SK-N-SH (cell line): ENCODE results near the gene ZNF133. TPM values are rescaled to one million over a fixed set of nuclear protein-coding genes. Genes with fewer than 3 reads are reported as not detected.

ENCODE experiments used
- CTCF ChIA-PET: fragments of 300-600, 350-600 bp; formaldehyde crosslinking; extraction: SDS; loops from one replicate; lab custom pipeline; 2021; lab: Yijun Ruan, JAX
- POLR2A ChIA-PET: fragments of 350-600 bp; sonication (Branson Sonifier 250); formaldehyde crosslinking; extraction: SDS; loops from one replicate; lab custom pipeline; 2020; ENCODE audit warnings: antibody characterized with exemption, inconsistent platforms; lab: Yijun Ruan, JAX
- DNase-seq: peaks from one replicate; pipeline ENCODE4 v3.0.0; 2012
- H2AFZ ChIP-seq: fragments of 200-600 bp; sonication (generic); 2 replicates; pipeline ENCODE4 v1.8.1; 2016; ENCODE audit warnings: antibody characterized with exemption, mild to moderate bottlenecking, low read depth
- H3F3A ChIP-seq: fragments of 200-600 bp; sonication (generic); replicated peaks from 2 replicates; pipeline ENCODE3; 2016; ENCODE audit warnings: antibody characterized with exemption, mild to moderate bottlenecking; ENCODE audit not compliant: insufficient read depth
- H3K27ac ChIP-seq, 2 experiments: fragments of 200-500 bp in 1 of 2; fragments of 200-600 bp in 1 of 2; sonication (Bioruptor generic) in 1 of 2; sonication (generic), shearing (Covaris generic) in 1 of 2; 2 replicates each; pipeline versions ENCODE4 v1.5.1 to v1.6.1; 2014 to 2016; ENCODE audit warnings: low read depth in 2 of 2, inconsistent platforms in 1 of 2, low read length in 1 of 2, mild to moderate bottlenecking in 1 of 2, mixed read lengths in 1 of 2
- H3K27me3 ChIP-seq: fragments of 200-600 bp; sonication (generic), shearing (Covaris generic); 2 replicates; pipeline ENCODE4 v1.6.1; 2016; ENCODE audit warnings: mixed run types; ENCODE audit not compliant: insufficient read depth
- H3K36me3 ChIP-seq, 2 experiments: fragments of 200-500 bp in 1 of 2; fragments of 200-600 bp in 1 of 2; sonication (Bioruptor generic) in 1 of 2; sonication (generic) in 1 of 2; replicated peaks in 1 of 2; 2 replicates each; pipeline versions ENCODE3 to v1.5.1; 2014 to 2016; ENCODE audit warnings: low read length in 1 of 2, mild to moderate bottlenecking in 1 of 2; ENCODE audit not compliant: insufficient read depth in 2 of 2, control insufficient read depth in 1 of 2
- H3K4me1 ChIP-seq, 2 experiments: fragments of 200-500 bp in 1 of 2; fragments of 200-600 bp in 1 of 2; sonication (Bioruptor generic) in 1 of 2; sonication (generic), shearing (Covaris generic) in 1 of 2; 2 replicates each; pipeline versions ENCODE4 v1.5.1 to v1.6.1; 2014 to 2016; ENCODE audit warnings: low read depth in 1 of 2, low read length in 1 of 2, mixed run types in 1 of 2; ENCODE audit not compliant: insufficient read depth in 2 of 2, control insufficient read depth in 1 of 2
- H3K4me2 ChIP-seq: fragments of 200-600 bp; sonication (generic), shearing (Covaris generic); 2 replicates; pipeline ENCODE4 v1.6.1; 2017; ENCODE audit warnings: mixed run types
- H3K4me3 ChIP-seq, 2 experiments: fragments of 200-500 bp in 1 of 2; fragments of 200-600 bp in 1 of 2; sonication (Bioruptor generic) in 1 of 2; sonication (generic), shearing (Covaris generic) in 1 of 2; 2 replicates each; pipeline versions ENCODE4 v1.5.1 to v1.8.1; 2014 to 2016; ENCODE audit warnings: low read depth in 2 of 2, inconsistent platforms in 1 of 2, low read length in 1 of 2, mild to moderate bottlenecking in 1 of 2, mixed read lengths in 1 of 2, moderate library complexity in 1 of 2
- H3K79me2 ChIP-seq: fragments of 200-600 bp; sonication (generic); 2 replicates; pipeline ENCODE4 v1.8.1; 2017; ENCODE audit warnings: mild to moderate bottlenecking; ENCODE audit not compliant: insufficient read depth
- H3K9ac ChIP-seq: fragments of 200-600 bp; sonication (generic); 2 replicates; pipeline ENCODE4 v1.6.1; 2017; ENCODE audit warnings: mixed run types
- H3K9me2 ChIP-seq: fragments of 200-600 bp; sonication (generic); 2 replicates; pipeline ENCODE4 v1.6.1; 2017; ENCODE audit warnings: mixed run types
- H3K9me3 ChIP-seq: fragments of 200-600 bp; sonication (generic); 2 replicates; pipeline ENCODE4 v1.6.1; 2017; ENCODE audit warnings: mixed run types, mild to moderate bottlenecking, moderate library complexity
- H4K20me1 ChIP-seq: fragments of 200-600 bp; sonication (generic); 2 replicates; pipeline ENCODE4 v1.6.1; 2017; ENCODE audit warnings: mild to moderate bottlenecking, mixed run types; ENCODE audit not compliant: insufficient read depth
- EP300 ChIP-seq, 2 experiments: IDR thresholded peaks; 2 replicates each; pipeline versions ENCODE4 v1.4.0 to v1.6.1; 2012; ENCODE audit warnings: borderline replicate concordance in 1 of 2, low read depth in 1 of 2, low read length in 1 of 2
- EZH2phosphoT487 ChIP-seq: fragments of 200-600 bp; sonication (generic); IDR thresholded peaks from 2 replicates; pipeline ENCODE4 v1.6.1; 2017; ENCODE audit warnings: low read depth, mixed run types, mild to moderate bottlenecking, antibody characterized with exemption, moderate library complexity, borderline replicate concordance
- FOSL2 ChIP-seq: IDR thresholded peaks from 2 replicates; pipeline ENCODE4 v1.4.0; 2012; ENCODE audit warnings: low read depth, mild to moderate bottlenecking, moderate library complexity, borderline replicate concordance
- FOXM1 ChIP-seq: IDR thresholded peaks from 2 replicates; pipeline ENCODE4 v1.4.0; 2012; ENCODE audit warnings: low read depth, mild to moderate bottlenecking
- GABPA ChIP-seq: IDR thresholded peaks from 2 replicates; pipeline ENCODE4 v1.4.0; 2012; ENCODE audit warnings: low read depth, mild to moderate bottlenecking
- GATA2 ChIP-seq: sonication (generic); formaldehyde crosslinking; IDR thresholded peaks from 2 replicates; pipeline ENCODE4 v1.5.0; 2020; ENCODE audit warnings: mild to moderate bottlenecking, missing genetic modification reagents
- JUND ChIP-seq: IDR thresholded peaks from 2 replicates; pipeline ENCODE4 v1.4.0; 2012
- NFIC ChIP-seq: IDR thresholded peaks from 2 replicates; pipeline ENCODE4 v1.4.0; 2012; ENCODE audit warnings: borderline replicate concordance
- NRF1 ChIP-seq: IDR thresholded peaks from 2 replicates; pipeline ENCODE4 v1.6.1; 2012; ENCODE audit warnings: low read depth, mild to moderate bottlenecking, low read length
- PBX3 ChIP-seq: IDR thresholded peaks from 2 replicates; pipeline ENCODE4; 2012
- POLR2AphosphoS5 ChIP-seq: IDR thresholded peaks from 2 replicates; pipeline ENCODE4 v1.6.1; 2012; ENCODE audit warnings: low read depth, low read length
- RAD21 ChIP-seq: IDR thresholded peaks from 2 replicates; pipeline ENCODE4 v1.6.1; 2012; ENCODE audit warnings: mild to moderate bottlenecking, low read length
- RCOR1 ChIP-seq: fragments of 150-350 bp; IDR thresholded peaks from 2 replicates; pipeline ENCODE4 v1.6.1; 2017; ENCODE audit warnings: antibody characterized with exemption, low read length
- RXRA ChIP-seq: IDR thresholded peaks from 2 replicates; pipeline ENCODE4 v1.4.0; 2012; ENCODE audit warnings: low read depth, mild to moderate bottlenecking, borderline replicate concordance
- SIN3A ChIP-seq: IDR thresholded peaks from 2 replicates; pipeline ENCODE4 v1.6.1; 2012; ENCODE audit warnings: low read depth, mild to moderate bottlenecking, low read length, moderate library complexity, borderline replicate concordance
- SMC3 ChIP-seq: IDR thresholded peaks from 2 replicates; pipeline ENCODE4 v1.6.1; 2012; ENCODE audit warnings: low read depth, low read length, improper control_type of control experiment
- TAF1 ChIP-seq: IDR thresholded peaks from 2 replicates; pipeline ENCODE4 v1.6.1; 2012; ENCODE audit warnings: low read depth, mild to moderate bottlenecking, low read length, moderate library complexity, borderline replicate concordance
- USF2 ChIP-seq: fragments of 150-350 bp; IDR thresholded peaks from 2 replicates; pipeline ENCODE4 v1.6.1; 2017; ENCODE audit warnings: antibody characterized with exemption, low read length, low read depth, borderline replicate concordance
- YY1 ChIP-seq: IDR thresholded peaks from 2 replicates; pipeline ENCODE4 v1.4.0; 2012; ENCODE audit warnings: low read depth, mild to moderate bottlenecking
- WGBS: methylation state at CpG from one replicate; pipeline ENCODE4 v1.1.6; 2017; ENCODE audit warnings: low lambda C conversion rate; 5-methylcytosine and 5-hydroxymethylcytosine counted together
- polyA plus RNA-seq, 3 experiments: library from polyadenylated mRNA; depleted of rRNA; stranded (reverse); fragments of >200 nt; gene quantifications; 2 replicates each; pipeline ENCODE4 v1.2.3, GENCODE V29; 2012
- TF ChIP-seq, protein P1 (sequence below): fragments of 200-600 bp; sonication (generic); IDR thresholded peaks from 2 replicates; pipeline ENCODE4 v1.6.1; 2017; ENCODE audit warnings: antibody characterized with exemption, mild to moderate bottlenecking, moderate library complexity
- TF ChIP-seq, protein P2 (sequence below): IDR thresholded peaks from 2 replicates; pipeline ENCODE4 v1.4.0; 2012; ENCODE audit warnings: low read depth, borderline replicate concordance

Gene ZNF133
- polyA plus RNA-seq, 1 of the 3 experiments (the other 2 are of a cell fraction), result 15.5 TPM

DNA sequence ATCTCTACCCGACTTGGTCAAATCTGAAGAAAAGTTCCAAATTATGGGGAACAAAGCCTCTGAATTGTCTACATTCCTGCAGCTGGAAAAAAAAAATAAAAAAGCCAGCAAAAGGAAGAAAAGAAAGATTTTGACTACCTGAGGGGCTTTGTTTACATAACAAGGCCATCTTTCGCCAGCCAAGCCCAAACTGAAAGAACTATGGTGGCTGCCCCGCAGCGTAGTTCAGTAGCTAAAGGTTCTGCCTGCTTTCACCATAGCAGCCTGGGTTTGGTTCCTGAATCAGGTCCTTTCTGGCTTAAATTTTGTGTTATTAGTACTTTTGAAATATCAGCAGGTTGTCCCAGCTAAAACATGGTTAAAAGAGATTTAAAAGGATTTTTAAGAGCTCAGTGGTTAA, 35.4 kb downstream of the ZNF133 start:
- Histone ChIP-seq H3K36me3 (peaks cover 0 to 5% of the 10 kb centered on the region in 2 experiments), H3K27me3 (no peaks in the 10 kb centered on the region), H3F3A (peaks cover 3% of the 10 kb centered on the region), H3K9me2 (no peaks in the 10 kb centered on the region), H3K4me3 (no peak overlapping the region), H2AFZ (no peak overlapping the region), H3K9ac (no peak overlapping the region), H4K20me1 (no peaks in the 10 kb centered on the region), H3K27ac (no peak overlapping the region), H3K79me2 (no peaks in the 10 kb centered on the region), H3K4me1 (no peaks in the 10 kb centered on the region), H3K4me2 (no peak overlapping the region), H3K9me3 (peaks cover 8% of the 10 kb centered on the region)
- TF ChIP-seq SMC3 (no peak), USF2 (no peak), NRF1 (no peak), RXRA (no peak), PBX3 (no peak), EP300 (IDR thresholded peaks at IDR 0.05; ENCODE audit: borderline replicate concordance in 1 of 2, low read depth in 1 of 2, low read length in 1 of 2) (no peak), SIN3A (no peak), GATA2 (CRISPR knock-in tag) (no peak), POLR2AphosphoS5 (no peak), RCOR1 (no peak), YY1 (no peak)
- TF ChIP-seq, protein P1, sequence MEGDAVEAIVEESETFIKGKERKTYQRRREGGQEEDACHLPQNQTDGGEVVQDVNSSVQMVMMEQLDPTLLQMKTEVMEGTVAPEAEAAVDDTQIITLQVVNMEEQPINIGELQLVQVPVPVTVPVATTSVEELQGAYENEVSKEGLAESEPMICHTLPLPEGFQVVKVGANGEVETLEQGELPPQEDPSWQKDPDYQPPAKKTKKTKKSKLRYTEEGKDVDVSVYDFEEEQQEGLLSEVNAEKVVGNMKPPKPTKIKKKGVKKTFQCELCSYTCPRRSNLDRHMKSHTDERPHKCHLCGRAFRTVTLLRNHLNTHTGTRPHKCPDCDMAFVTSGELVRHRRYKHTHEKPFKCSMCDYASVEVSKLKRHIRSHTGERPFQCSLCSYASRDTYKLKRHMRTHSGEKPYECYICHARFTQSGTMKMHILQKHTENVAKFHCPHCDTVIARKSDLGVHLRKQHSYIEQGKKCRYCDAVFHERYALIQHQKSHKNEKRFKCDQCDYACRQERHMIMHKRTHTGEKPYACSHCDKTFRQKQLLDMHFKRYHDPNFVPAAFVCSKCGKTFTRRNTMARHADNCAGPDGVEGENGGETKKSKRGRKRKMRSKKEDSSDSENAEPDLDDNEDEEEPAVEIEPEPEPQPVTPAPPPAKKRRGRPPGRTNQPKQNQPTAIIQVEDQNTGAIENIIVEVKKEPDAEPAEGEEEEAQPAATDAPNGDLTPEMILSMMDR, result no peak
- CTCF ChIA-PET, result interaction anchor here (0.7 kb wide), 1 partner anchor 24 kb away, joined by 3 read pairs; no protein-coding TSS in a partner anchor
- POLR2A ChIA-PET, result no interaction called here
- no peak for DNase-seq
- WGBS, result 90% methylated on average over 4 of the region's 4 CpGs

- Histone ChIP-seq H3K36me3 (peaks cover 0 to 5% of the 10 kb centered on the region in 2 experiments), H3K4me3 (no peak overlapping the region), H3K4me1 (no peaks in the 10 kb centered on the region), H3K79me2 (no peaks in the 10 kb centered on the region), H3K4me2 (no peak overlapping the region), H3K27me3 (no peaks in the 10 kb centered on the region), H3K9ac (no peak overlapping the region), H2AFZ (no peak overlapping the region), H3K9me3 (peaks cover 12% of the 10 kb centered on the region), H4K20me1 (no peaks in the 10 kb centered on the region), H3K27ac (no peak overlapping the region), H3K9me2 (no peaks in the 10 kb centered on the region), H3F3A (peaks cover 3% of the 10 kb centered on the region)
- ChIA-PET CTCF (no interaction called here), POLR2A (no interaction called here)
- WGBS, result 65% methylated on average over 3 of the region's 3 CpGs
- DNase-seq, result no peak
- no peak for TF ChIP-seq RAD21
- TF ChIP-seq GABPA, result no peak
- TF ChIP-seq SIN3A, result no peak
- TF ChIP-seq NFIC, result no peak
- no peak for TF ChIP-seq PBX3
- no peak for TF ChIP-seq EZH2phosphoT487
- TF ChIP-seq TAF1, result no peak
- TF ChIP-seq GATA2 (CRISPR knock-in tag), result no peak
- no peak for TF ChIP-seq SMC3
- no peak for TF ChIP-seq JUND
- TF ChIP-seq, protein P2, sequence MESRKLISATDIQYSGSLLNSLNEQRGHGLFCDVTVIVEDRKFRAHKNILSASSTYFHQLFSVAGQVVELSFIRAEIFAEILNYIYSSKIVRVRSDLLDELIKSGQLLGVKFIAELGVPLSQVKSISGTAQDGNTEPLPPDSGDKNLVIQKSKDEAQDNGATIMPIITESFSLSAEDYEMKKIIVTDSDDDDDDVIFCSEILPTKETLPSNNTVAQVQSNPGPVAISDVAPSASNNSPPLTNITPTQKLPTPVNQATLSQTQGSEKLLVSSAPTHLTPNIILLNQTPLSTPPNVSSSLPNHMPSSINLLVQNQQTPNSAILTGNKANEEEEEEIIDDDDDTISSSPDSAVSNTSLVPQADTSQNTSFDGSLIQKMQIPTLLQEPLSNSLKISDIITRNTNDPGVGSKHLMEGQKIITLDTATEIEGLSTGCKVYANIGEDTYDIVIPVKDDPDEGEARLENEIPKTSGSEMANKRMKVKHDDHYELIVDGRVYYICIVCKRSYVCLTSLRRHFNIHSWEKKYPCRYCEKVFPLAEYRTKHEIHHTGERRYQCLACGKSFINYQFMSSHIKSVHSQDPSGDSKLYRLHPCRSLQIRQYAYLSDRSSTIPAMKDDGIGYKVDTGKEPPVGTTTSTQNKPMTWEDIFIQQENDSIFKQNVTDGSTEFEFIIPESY, result no peak
- no peak for TF ChIP-seq FOXM1
- no peak for TF ChIP-seq RCOR1
- TF ChIP-seq FOSL2, result no peak
Measured at GRCh38 chr20:18324596-18325089, 36.3 kb downstream of the ZNF133 start.
